Activated CD8-positive, alpha-beta T cell treated with anti-CD3 and anti-CD28 coated beads, Interleukin-2, amount 10 ng/mL, durations not matched to agents 7 days and 5 days (primary cell): ENCODE data around the gene LEPR. TPM values are rescaled to one million over a fixed set of nuclear protein-coding genes. Genes with fewer than 3 reads are reported as not detected.
A peak's percentile ranks its signal among the peaks of the same experiment; 100 is the strongest.

Experiments used
- ATAC-seq: fragments of 150-1000 bp; cut with Tn5 transposase; one replicate; pipeline ENCODE4 v1.10.0; 2021; ENCODE audit warnings: moderate library complexity
- CTCF ChIA-PET: fragments of 350-600 bp; sonication (Branson Sonifier 250); formaldehyde crosslinking; loops from one replicate; lab custom pipeline; 2021; ENCODE audit warnings: antibody characterized with exemption; lab: Charles Lee
- POLR2A ChIA-PET: fragments of 350-600 bp; sonication (Branson Sonifier 250); formaldehyde crosslinking; loops from one replicate; lab custom pipeline; 2021; ENCODE audit warnings: antibody characterized with exemption; lab: Charles Lee
- DNase-seq: peaks from one replicate; pipeline ENCODE4 v3.0.0-alpha.2; 2020
- H3K27ac Mint-ChIP-seq: one replicate; pipeline ENCODE4 v1.8.0; 2021; ENCODE audit warnings: mild to moderate bottlenecking, mixed read lengths
- H3K27me3 Mint-ChIP-seq: one replicate; pipeline ENCODE4 v1.8.0; 2021; ENCODE audit warnings: low read depth, mixed read lengths
- H3K36me3 Mint-ChIP-seq: one replicate; pipeline ENCODE4 v1.8.0; 2021; ENCODE audit warnings: low read depth, mixed read lengths
- H3K4me1 Mint-ChIP-seq: one replicate; pipeline ENCODE4 v1.8.0; 2021; ENCODE audit warnings: low read depth, mixed read lengths
- H3K4me3 Mint-ChIP-seq: one replicate; pipeline ENCODE4 v1.8.0; 2021; ENCODE audit warnings: mild to moderate bottlenecking, mixed read lengths
- H3K9me3 Mint-ChIP-seq: one replicate; pipeline ENCODE4 v1.8.0; 2022; ENCODE audit warnings: mixed read lengths; ENCODE audit not compliant: insufficient read depth
- total RNA-seq, 2 experiments: library from RNA; stranded (reverse); gene quantifications; one replicate each; pipeline ENCODE4 v1.2.3, GENCODE V29; 2021

Gene LEPR
- total RNA-seq, 2 experiments from 2014 or later = 1.3 TPM

- ChIA-PET POLR2A (interaction anchor here (0.6 kb wide), 1 partner anchor 156 kb away, joined by 5 read pairs; no protein-coding TSS in a partner anchor), CTCF (interaction anchor here (0.7 to 1.1 kb wide), 4 partner anchors 30 to 264 kb away, joined by 3 to 6 read pairs (median 4); no protein-coding TSS in a partner anchor)
- DNase-seq (no peak), ATAC-seq (no peak)
- H3K9me3 Mint-ChIP-seq = no peaks in the 10 kb centered on the region
- no peak overlapping the region for H3K27ac Mint-ChIP-seq
- peaks cover 29% of the 10 kb centered on the region for H3K36me3 Mint-ChIP-seq
- no peaks in the 10 kb centered on the region for H3K27me3 Mint-ChIP-seq
- H3K4me1 Mint-ChIP-seq = peaks cover 16% of the 10 kb centered on the region
- H3K4me3 Mint-ChIP-seq = no peak overlapping the region
Observed at GRCh38 chr1:65423884-65424572, 3.6 kb downstream of the LEPR start.

- Mint-ChIP-seq H3K27ac (no peak overlapping the region), H3K9me3 (no peaks in the 10 kb centered on the region)
- POLR2A ChIA-PET = no interaction called here
Observed at GRCh38 chr1:65424573-65424889, 4.1 kb downstream of the LEPR start.

GRCh38 chr1:65425006-65425405, 4.5 kb downstream of the LEPR start:
- no peaks in the 10 kb centered on the region for H3K27me3 Mint-ChIP-seq
- no peak overlapping the region for H3K4me3 Mint-ChIP-seq
- H3K36me3 Mint-ChIP-seq = peaks cover 29% of the 10 kb centered on the region
- DNase-seq (no peak), ATAC-seq (no peak)
- CTCF ChIA-PET = interaction anchor here (1.3 kb wide), 1 partner anchor 34 kb away, joined by 4 read pairs; no protein-coding TSS in a partner anchor
- no peak overlapping the region for H3K27ac Mint-ChIP-seq
- H3K4me1 Mint-ChIP-seq = peaks cover 9% of the 10 kb centered on the region
- POLR2A ChIA-PET = no interaction called here
- H3K9me3 Mint-ChIP-seq = no peaks in the 10 kb centered on the region

More at GRCh38 chr1:65424573-65424889, 4.1 kb downstream of the LEPR start:
- ATAC-seq (no peak), DNase-seq (no peak)
- H3K27me3 Mint-ChIP-seq = no peaks in the 10 kb centered on the region
- H3K4me3 Mint-ChIP-seq = no peak overlapping the region
- CTCF ChIA-PET = interaction anchor here (1.0 to 1.1 kb wide), 2 partner anchors 170 to 263 kb away, joined by 3 to 5 read pairs; no protein-coding TSS in a partner anchor
- H3K4me1 Mint-ChIP-seq = peaks cover 13% of the 10 kb centered on the region
- H3K36me3 Mint-ChIP-seq = peaks cover 29% of the 10 kb centered on the region

DNA sequence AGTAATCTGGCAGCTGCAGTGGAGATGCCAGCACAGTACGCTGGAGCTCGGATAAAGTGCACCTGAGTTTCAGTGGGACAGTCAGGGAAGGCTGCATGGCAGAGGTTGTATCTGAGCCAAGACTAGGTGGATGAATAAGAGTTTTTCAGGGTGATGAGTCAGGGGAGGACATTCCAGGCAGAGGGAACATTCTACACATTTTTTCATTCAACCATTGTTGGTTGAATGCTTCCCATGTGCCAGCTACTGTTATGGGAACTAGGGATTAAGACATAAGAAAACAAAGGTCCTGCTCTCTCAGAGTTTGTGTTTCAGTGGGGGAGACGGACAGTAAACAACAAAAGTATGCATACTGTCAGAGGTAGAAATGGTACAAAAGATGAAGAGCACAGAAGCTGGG, 5.2 kb downstream of the LEPR start:
- DNase-seq = no peak
- ChIA-PET CTCF (interaction anchor here (1.3 kb wide), 1 partner anchor 33 kb away, joined by 4 read pairs; no protein-coding TSS in a partner anchor), POLR2A (no interaction called here)
- no peaks in the 10 kb centered on the region for H3K9me3 Mint-ChIP-seq
- H3K4me3 Mint-ChIP-seq = no peak overlapping the region
- ATAC-seq = no peak
- peaks cover 8% of the 10 kb centered on the region for H3K4me1 Mint-ChIP-seq
- H3K27me3 Mint-ChIP-seq = no peaks in the 10 kb centered on the region
- peaks cover 30% of the 10 kb centered on the region for H3K36me3 Mint-ChIP-seq
- no peak overlapping the region for H3K27ac Mint-ChIP-seq

DNA sequence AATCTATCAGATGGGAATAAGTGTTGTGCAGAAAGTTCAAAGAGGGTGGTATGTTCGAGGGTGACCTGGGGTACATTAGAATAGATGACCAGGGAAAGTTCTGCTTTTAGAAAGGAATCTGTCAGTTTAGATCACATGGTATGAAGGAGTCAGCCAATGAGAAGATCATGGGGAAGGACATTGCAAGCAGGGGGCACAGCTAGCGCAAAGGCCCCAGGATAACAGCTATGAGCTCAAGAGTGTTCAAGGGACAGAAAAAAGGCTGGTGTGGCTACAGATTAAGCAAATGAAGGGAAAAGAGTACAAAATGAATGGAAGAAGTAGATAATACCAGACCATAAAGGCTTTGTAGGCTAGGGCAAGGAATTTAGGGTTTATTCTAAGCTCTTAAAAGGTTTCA, 8.6 kb downstream of the LEPR start:
- DNase-seq (no peak), ATAC-seq (no peak)
- H3K4me1 Mint-ChIP-seq = peaks cover 11% of the 10 kb centered on the region
- H3K27ac Mint-ChIP-seq = no peak overlapping the region
- H3K36me3 Mint-ChIP-seq = peaks cover 34% of the 10 kb centered on the region
- H3K9me3 Mint-ChIP-seq = no peaks in the 10 kb centered on the region
- POLR2A ChIA-PET = no interaction called here
- CTCF ChIA-PET = interaction anchor here (0.9 to 5.6 kb wide), 5 partner anchors 9 to 258 kb away, joined by 5 to 61 read pairs (median 6); partner anchors contain the start of genes LEPR and LEPROT
- no peaks in the 10 kb centered on the region for H3K27me3 Mint-ChIP-seq
- no peak overlapping the region for H3K4me3 Mint-ChIP-seq

DNA sequence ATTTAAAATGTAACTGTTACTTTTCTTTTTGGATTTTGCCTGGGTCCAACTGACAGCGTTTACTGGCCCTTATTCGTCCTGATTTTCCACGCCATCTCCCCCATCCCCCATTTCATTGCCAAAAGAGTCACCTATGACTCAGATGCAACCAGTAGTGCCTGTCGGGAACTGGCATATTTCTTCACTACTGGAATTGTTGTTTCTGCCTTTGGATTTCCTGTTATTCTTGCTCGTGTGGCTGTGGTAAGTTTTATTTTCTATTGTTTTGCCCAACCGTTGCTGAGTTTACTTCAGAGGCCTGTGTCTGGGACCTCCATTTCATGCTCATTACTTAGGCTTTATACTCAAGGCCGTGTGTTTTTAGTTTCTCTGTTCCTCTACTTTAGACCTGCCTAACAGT, 9.3 kb downstream of the LEPR start:
- ATAC-seq (no peak), DNase-seq (no peak)
- ChIA-PET CTCF (interaction anchor here (0.6 to 5.6 kb wide), 9 partner anchors 9 to 1017 kb away, joined by 3 to 61 read pairs (median 5); partner anchors contain the start of genes LEPR and LEPROT), POLR2A (no interaction called here)
- no peaks in the 10 kb centered on the region for H3K9me3 Mint-ChIP-seq
- no peak overlapping the region for H3K4me3 Mint-ChIP-seq
- H3K27ac Mint-ChIP-seq = no peak overlapping the region
- H3K36me3 Mint-ChIP-seq = peaks cover 28% of the 10 kb centered on the region
- no peaks in the 10 kb centered on the region for H3K27me3 Mint-ChIP-seq
- peaks cover 9% of the 10 kb centered on the region for H3K4me1 Mint-ChIP-seq

DNA sequence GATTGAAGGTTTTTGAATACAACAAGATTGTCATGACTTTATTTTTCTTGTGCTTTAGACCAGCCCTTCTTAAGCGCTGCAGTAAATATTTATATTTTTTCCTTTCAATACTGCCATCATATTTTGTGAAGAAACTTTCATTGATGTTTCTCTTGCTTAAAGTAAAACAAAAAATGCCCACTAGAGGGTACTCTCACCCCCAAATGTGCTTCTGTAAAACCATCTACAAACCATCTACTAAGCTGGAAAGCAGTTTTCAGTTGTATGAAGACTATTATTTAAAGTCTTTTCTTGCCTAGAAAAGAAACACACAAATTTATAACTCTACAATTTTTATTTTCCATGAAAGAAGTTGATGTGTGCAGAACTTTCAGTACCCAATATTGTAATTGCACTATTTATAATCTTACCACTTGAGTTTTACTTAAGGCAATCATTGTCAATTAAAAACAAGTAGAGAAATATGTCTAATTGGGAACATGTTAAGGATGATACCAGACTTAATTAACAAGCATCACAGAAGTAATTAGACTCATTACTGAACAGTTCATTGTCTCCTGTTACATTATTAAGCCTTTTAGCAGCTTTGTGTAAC, 10.7 kb downstream of the LEPR start:
- POLR2A ChIA-PET = no interaction called here

DNA sequence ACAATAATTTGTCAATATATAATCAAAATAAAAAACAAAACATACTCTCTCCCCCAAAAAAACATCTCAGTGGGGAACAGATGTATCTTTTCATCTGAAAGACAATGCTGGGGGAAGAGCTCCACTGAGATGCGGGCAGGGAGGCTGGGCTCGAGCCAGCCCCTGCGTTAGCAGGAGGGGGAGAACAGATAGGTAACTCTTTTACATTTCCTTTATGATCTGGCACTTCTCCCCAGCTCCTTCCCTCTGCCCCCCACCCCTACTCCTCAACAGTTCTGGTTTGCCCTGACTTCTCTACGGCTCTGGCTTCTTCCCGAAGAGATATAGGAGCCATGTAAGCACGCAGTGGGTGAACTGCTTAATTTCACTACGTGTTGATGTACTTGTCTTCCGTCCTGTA, 12.4 kb downstream of the LEPR start:
- Mint-ChIP-seq H3K9me3 (no peaks in the 10 kb centered on the region), H3K27me3 (no peaks in the 10 kb centered on the region), H3K4me1 (peaks cover 12% of the 10 kb centered on the region), H3K27ac (no peak overlapping the region), H3K36me3 (peaks cover 14% of the 10 kb centered on the region), H3K4me3 (no peak overlapping the region)
- DNase-seq (no peak), ATAC-seq (no peak)
- ChIA-PET CTCF (interaction anchor here (0.7 to 5.6 kb wide), 2 partner anchors 26 to 255 kb away, joined by 3 to 61 read pairs; no protein-coding TSS in a partner anchor), POLR2A (no interaction called here)

More for the DNA sequence above, 10.7 kb downstream of the LEPR start:
- peaks cover 9% of the 10 kb centered on the region for H3K4me1 Mint-ChIP-seq
- DNase-seq (no peak), ATAC-seq (peak; percentile 49)
- peaks cover 17% of the 10 kb centered on the region for H3K36me3 Mint-ChIP-seq
- no peaks in the 10 kb centered on the region for H3K9me3 Mint-ChIP-seq
- no peak overlapping the region for H3K27ac Mint-ChIP-seq
- CTCF ChIA-PET = interaction anchor here (0.7 to 5.6 kb wide), 17 partner anchors 9 to 1015 kb away, joined by 3 to 61 read pairs (median 4); partner anchors contain the start of genes LEPR and LEPROT
- no peak overlapping the region for H3K4me3 Mint-ChIP-seq
- H3K27me3 Mint-ChIP-seq = no peaks in the 10 kb centered on the region

- DNase-seq (no peak), ATAC-seq (no peak)
- Mint-ChIP-seq H3K27me3 (no peaks in the 10 kb centered on the region), H3K4me1 (peaks cover 12% of the 10 kb centered on the region), H3K27ac (no peak overlapping the region), H3K36me3 (peaks cover 11% of the 10 kb centered on the region), H3K4me3 (no peak overlapping the region), H3K9me3 (no peaks in the 10 kb centered on the region)
- POLR2A ChIA-PET = no interaction called here
- CTCF ChIA-PET = interaction anchor here (3.4 kb wide), 1 partner anchor 24 kb away, joined by 19 read pairs; no protein-coding TSS in a partner anchor
Observed at GRCh38 chr1:65434255-65434654, 13.8 kb downstream of the LEPR start.

GRCh38 chr1:65434760-65435159, 14.3 kb downstream of the LEPR start:
- DNase-seq (no peak), ATAC-seq (no peak)
- Mint-ChIP-seq H3K36me3 (peaks cover 11% of the 10 kb centered on the region), H3K27ac (no peak overlapping the region), H3K4me3 (no peak overlapping the region), H3K4me1 (peaks cover 12% of the 10 kb centered on the region), H3K9me3 (no peaks in the 10 kb centered on the region), H3K27me3 (no peaks in the 10 kb centered on the region)
- POLR2A ChIA-PET = interaction anchor here (0.7 kb wide), 1 partner anchor 16 kb away, joined by 3 read pairs; no protein-coding TSS in a partner anchor
- CTCF ChIA-PET = interaction anchor here (3.4 kb wide), 1 partner anchor 24 kb away, joined by 19 read pairs; no protein-coding TSS in a partner anchor

DNA sequence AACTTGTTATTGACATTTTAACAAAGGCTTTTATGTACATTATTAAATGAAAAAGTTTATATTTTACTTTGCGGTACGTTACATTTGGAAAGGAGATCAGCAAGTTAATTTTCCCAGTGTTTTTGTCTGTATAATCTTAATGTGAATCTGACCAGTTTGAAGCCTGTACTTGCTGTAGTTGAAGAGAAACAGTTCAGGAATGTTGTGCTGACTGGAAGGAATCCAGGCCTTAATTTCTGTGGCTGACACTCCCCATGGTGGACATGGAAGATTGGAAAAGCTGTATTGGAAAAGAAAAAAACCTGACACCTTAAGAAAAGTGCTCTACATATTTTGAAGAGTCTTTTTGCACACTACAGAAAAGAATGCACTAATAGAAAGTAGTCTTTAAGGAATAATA, 15.5 kb downstream of the LEPR start:
- no peaks in the 10 kb centered on the region for H3K9me3 Mint-ChIP-seq
- no peak for ATAC-seq
- H3K4me1 Mint-ChIP-seq = peaks cover 17% of the 10 kb centered on the region
- no peak for DNase-seq
- POLR2A ChIA-PET = no interaction called here
- no peak overlapping the region for H3K27ac Mint-ChIP-seq
- no peak overlapping the region for H3K4me3 Mint-ChIP-seq
- H3K36me3 Mint-ChIP-seq = peaks cover 6% of the 10 kb centered on the region
- CTCF ChIA-PET = interaction anchor here (1.1 to 3.4 kb wide), 2 partner anchors 23 to 200 kb away, joined by 3 to 19 read pairs; no protein-coding TSS in a partner anchor
- H3K27me3 Mint-ChIP-seq = no peaks in the 10 kb centered on the region

DNA sequence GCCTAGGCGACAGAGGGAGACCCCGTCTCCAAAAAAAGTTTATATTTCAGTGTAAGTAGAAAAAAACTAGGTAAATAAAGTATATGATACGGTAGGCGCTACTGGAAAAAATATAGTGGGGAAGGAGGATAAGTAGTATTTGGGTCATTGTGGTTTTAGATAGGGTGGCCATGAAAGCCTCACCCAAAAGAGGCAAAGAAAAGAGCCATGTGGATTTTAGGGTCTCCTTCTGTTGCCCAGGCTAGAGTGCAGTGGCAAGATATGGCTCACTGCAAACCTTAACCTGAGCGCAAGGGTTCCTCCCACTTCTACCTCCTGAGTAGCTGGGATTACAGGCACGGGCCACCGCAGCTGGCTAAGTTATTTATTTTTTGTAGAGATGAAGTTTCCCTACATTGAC, 17.1 kb downstream of the LEPR start:
- Mint-ChIP-seq H3K4me1 (peaks cover 13% of the 10 kb centered on the region), H3K36me3 (peaks cover 1% of the 10 kb centered on the region), H3K9me3 (no peaks in the 10 kb centered on the region), H3K4me3 (no peak overlapping the region), H3K27ac (no peak overlapping the region), H3K27me3 (no peaks in the 10 kb centered on the region)
- CTCF ChIA-PET = no interaction called here
- POLR2A ChIA-PET = no interaction called here
- DNase-seq (no peak), ATAC-seq (no peak)
